ENCODE measurements around the gene TMEM150C. TPM values are rescaled to one million over a fixed set of nuclear protein-coding genes. Genes with fewer than 3 reads are reported as not detected.

The TMEM150C gene
- total and polyA plus RNA-seq, 4 donors, result 4.8 to 8.7 (median 5.2) TPM

GRCh38 chr4:82491251-82491960 is 70.4 kb downstream of the TMEM150C start:
- 62% methylated on average over 10 of the region's 10 CpGs for WGBS
- Histone ChIP-seq H3K36me3 (ENCODE audit: control insufficient read depth in 4 of 4, insufficient read depth in 3 of 4, low read depth in 1 of 4, low read length in 3 of 4) (peaks cover 0 to 10% (median 2%) of the 10 kb centered on the region in 4 donors), H3K4me3 (ENCODE audit: low read depth in 1 of 3, low read length in 3 of 3) (no peak overlapping the region), H3K9ac (ENCODE audit: low read depth in 1 of 2, low read length in 2 of 2) (no peak overlapping the region), H3K4me1 (ENCODE audit: control insufficient read depth in 4 of 4, insufficient read depth in 4 of 4, low read length in 3 of 4) (peaks cover 0 to 3% (median 0%) of the 10 kb centered on the region in 4 donors), H3K27me3 (ENCODE audit: control insufficient read depth in 4 of 4, insufficient read depth in 4 of 4, low read length in 3 of 4) (no peaks in the 10 kb centered on the region), H3K27ac (ENCODE audit: low read depth in 1 of 2, low read length in 2 of 2) (no peak overlapping the region), H3K9me3 (ENCODE audit: control insufficient read depth in 4 of 4, low read length in 3 of 4) (no peaks in the 10 kb centered on the region)
- DNase-seq (ENCODE audit: low spot score), result no peak
- TF ChIP-seq RXRA (IDR thresholded peaks at IDR 0.05) (peak; percentile 37 to 74), ZBTB33 (IDR thresholded peaks at IDR 0.05) (peak; percentile 67), SP1 (IDR thresholded peaks at IDR 0.05) (peak; percentile 26), REST (IDR thresholded peaks at IDR 0.05) (no peak), NR2F2 (IDR thresholded peaks at IDR 0.05) (no peak), ATF3 (IDR thresholded peaks at IDR 0.05) (no peak), TAF1 (conservative IDR thresholded peaks at IDR 0.05) (no peak), HNF4A (conservative IDR thresholded peaks at IDR 0.05) (peak in 1 of 2 donors; percentile 74), CTCF (IDR thresholded peaks at IDR 0.05; ENCODE audit: low read depth, low read length, missing input control) (no peak), JUND (IDR thresholded peaks at IDR 0.05) (peak in 1 of 2 donors; percentile 46), GABPA (IDR thresholded peaks at IDR 0.05 in 1 of 2, conservative IDR thresholded peaks at IDR 0.05 in 1 of 2) (no peak), RAD21 (IDR thresholded peaks at IDR 0.05) (peak; percentile 45 to 54), FOXA1 (IDR thresholded peaks at IDR 0.05) (peak; percentile 16), FOXA2 (IDR thresholded peaks at IDR 0.05) (peak; percentile 61), YY1 (IDR thresholded peaks at IDR 0.05) (peak; percentile 65), HNF4G (IDR thresholded peaks at IDR 0.05) (no peak), EGR1 (IDR thresholded peaks at IDR 0.05; ENCODE audit: low read depth in 2 of 2) (no peak), MAX (IDR thresholded peaks at IDR 0.05) (peak; percentile 25)

All from liver (tissue), 9 donors.